ENCODE results near the gene UVRAG.
A peak's percentile ranks its signal among the peaks of the same experiment; 100 is the strongest.
"Not testable (repeated sequence)": the region's sequence is repeated elsewhere in the genome, so short reads cannot be mapped to it uniquely, and the experiment has no call there.

The UVRAG gene

DNA sequence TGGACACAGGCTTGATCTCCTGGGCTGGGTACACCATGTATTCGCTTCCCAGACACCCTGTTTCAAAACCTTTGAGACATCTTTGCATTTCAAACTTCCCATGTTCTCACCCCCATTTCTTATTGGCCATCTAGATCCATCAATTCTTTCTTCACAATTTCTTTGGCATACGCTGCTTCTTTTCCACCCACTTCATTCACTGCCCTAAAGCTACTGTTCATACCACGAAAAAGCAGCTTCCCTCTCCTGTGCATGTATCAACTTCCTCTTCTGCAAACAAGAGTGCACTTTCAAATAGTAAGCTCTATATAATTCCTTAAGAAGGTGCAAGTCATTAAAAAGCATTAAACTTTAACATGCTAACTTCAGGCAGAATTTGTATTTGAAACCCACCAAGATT, 21.4 kb downstream of the UVRAG start:
- no peak for DNase-seq (ENCODE audit: low read depth in 4 of 4, low spot score in 1 of 4)

GRCh38 chr11:75839851-75840250, 24.8 kb downstream of the UVRAG start:
- DNase-seq (ENCODE audit: low read depth in 4 of 4, low spot score in 1 of 4): no peak

- DNase-seq (ENCODE audit: low read depth in 4 of 4, low spot score in 1 of 4): no peak
Observed at GRCh38 chr11:75840522-75840921, 25.5 kb downstream of the UVRAG start.

- no peak for DNase-seq (ENCODE audit: low read depth in 4 of 4, low spot score in 1 of 4)
Observed at GRCh38 chr11:75841739-75842138, 26.7 kb downstream of the UVRAG start.

- DNase-seq (ENCODE audit: low read depth in 4 of 4, low spot score in 1 of 4): no peak
Observed at GRCh38 chr11:75845324-75845723, 30.3 kb downstream of the UVRAG start.

DNA sequence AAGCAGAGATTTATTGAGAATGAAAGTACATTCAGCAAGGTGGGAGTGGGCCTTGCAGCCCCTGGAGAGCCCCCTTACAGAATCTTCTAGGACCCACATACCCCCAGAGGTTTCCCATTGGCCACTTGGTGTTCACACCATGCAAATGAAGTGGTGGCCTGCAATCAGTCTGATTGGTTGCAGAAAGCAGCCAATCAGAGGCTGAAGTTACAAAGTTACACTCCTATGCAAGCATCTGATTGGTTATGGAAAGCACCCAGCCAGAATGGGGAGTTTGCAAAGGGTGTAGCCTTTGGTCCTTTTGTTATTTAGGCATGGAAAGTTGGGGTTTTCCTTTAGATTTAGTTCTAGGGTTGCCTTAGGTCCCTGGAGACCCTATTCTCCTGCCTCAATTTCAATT, 34.9 kb downstream of the UVRAG start:
- no peak for DNase-seq (ENCODE audit: low read depth in 4 of 4, low spot score in 1 of 4)

GRCh38 chr11:75850787-75851186, 35.8 kb downstream of the UVRAG start:
- no peak for DNase-seq (ENCODE audit: low read depth in 4 of 4, low spot score in 1 of 4)

DNA sequence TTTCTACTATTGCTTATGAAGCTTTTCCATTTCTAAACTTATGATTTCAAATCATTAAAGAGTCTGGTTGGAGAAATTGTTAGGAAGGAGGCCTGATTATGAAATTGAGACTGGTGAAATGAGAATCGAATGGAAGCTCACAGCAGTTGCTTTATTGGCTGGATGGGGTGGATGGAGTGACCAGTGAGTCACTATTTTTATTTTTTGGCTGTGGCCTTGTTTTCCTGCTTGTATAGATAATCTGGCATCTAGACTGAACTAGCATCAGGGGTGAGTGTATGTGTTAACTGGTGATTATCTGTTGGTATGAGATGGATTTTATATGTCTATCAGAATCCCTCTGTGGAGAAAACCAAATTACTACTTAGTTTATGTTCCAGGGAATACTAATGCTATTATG, 36.2 kb downstream of the UVRAG start:
- DNase-seq (ENCODE audit: low read depth in 4 of 4, low spot score in 1 of 4): no peak

GRCh38 chr11:75852406-75853017, 37.5 kb downstream of the UVRAG start:
- DNase-seq (ENCODE audit: low read depth in 4 of 4, low spot score in 1 of 4): no peak

- not testable (repeated sequence) for DNase-seq (ENCODE audit: low read depth in 4 of 4, low spot score in 1 of 4)
Observed at GRCh38 chr11:75853563-75853962, 38.6 kb downstream of the UVRAG start.

GRCh38 chr11:75853971-75854370, 39.0 kb downstream of the UVRAG start:
- DNase-seq (ENCODE audit: low read depth in 4 of 4, low spot score in 1 of 4): no peak

DNA sequence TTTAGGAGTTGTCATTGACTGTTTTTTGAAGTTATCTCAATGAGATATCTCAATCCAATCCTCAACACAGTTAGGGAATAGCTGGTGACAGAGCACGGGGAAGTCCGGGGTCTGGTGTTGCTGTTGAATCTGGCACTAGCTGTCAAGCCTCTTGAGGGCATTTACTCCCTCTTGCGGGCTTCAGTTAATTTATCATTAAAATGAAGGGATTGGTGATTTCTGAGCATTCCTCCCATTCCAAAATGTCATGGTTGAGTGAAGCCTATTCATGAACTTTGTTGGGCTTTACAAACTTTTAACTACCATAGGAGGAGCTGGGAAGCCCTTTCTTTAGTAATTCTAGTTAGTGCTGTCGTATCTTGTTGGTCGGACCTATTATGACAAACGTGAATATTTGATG, 40.2 kb downstream of the UVRAG start:
- no peak for DNase-seq (ENCODE audit: low read depth in 4 of 4, low spot score in 1 of 4)

- no peak for DNase-seq (ENCODE audit: low read depth in 4 of 4, low spot score in 1 of 4)
Observed at GRCh38 chr11:75856912-75857311, 41.9 kb downstream of the UVRAG start.

- no peak for DNase-seq (ENCODE audit: low read depth in 4 of 4, low spot score in 1 of 4)
Observed at GRCh38 chr11:75858042-75858441, 43.0 kb downstream of the UVRAG start.

DNA sequence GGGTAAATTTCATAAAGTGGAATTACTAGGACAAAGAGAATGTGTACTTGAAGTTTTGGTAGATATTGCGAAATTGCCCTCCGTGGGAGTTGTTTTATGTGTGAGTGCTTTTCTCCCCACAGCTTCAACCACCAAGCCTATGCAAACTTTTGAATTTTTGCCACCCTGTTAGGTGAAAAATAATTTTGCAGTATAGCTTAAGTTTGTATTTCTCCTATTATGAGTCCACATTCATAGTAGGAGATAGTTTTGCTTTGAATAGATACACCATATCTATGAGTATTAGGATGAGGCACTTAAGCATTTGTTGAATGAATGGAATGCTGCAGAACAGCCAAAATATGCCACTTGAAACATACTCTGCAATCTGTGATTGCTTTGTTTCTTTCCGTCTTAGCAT, 43.6 kb downstream of the UVRAG start:
- no peak for DNase-seq (ENCODE audit: low read depth in 4 of 4, low spot score in 1 of 4)

- no peak for DNase-seq (ENCODE audit: low read depth in 4 of 4, low spot score in 1 of 4)
Observed at GRCh38 chr11:75859614-75860013, 44.6 kb downstream of the UVRAG start.

DNA sequence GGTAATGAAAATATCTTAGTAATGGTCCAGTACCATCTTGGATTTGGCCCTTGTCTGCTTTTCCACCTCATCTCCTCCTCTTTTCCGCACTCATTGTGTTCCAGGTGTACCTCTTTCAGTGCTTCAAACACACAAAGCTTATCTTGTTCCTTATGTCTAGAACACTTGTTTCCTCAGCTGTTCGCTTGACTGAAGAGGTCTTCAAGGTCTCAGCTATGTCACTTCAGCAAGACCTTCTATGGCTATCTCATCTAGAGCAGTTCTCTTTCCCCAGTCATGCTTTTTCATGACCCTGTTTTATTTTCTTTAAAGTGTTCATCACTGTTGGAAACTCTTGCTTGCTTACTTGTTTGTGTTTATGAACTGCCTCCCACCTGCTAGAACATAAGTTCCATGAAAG, 47.4 kb downstream of the UVRAG start:
- DNase-seq (ENCODE audit: low read depth in 4 of 4, low spot score in 1 of 4): no peak

- peak in 3 of 4 experiments; percentile 7 to 24 (median 17) for DNase-seq (ENCODE audit: low read depth in 4 of 4, low spot score in 1 of 4)
Observed at GRCh38 chr11:75867778-75868374, 52.9 kb downstream of the UVRAG start.

DNA sequence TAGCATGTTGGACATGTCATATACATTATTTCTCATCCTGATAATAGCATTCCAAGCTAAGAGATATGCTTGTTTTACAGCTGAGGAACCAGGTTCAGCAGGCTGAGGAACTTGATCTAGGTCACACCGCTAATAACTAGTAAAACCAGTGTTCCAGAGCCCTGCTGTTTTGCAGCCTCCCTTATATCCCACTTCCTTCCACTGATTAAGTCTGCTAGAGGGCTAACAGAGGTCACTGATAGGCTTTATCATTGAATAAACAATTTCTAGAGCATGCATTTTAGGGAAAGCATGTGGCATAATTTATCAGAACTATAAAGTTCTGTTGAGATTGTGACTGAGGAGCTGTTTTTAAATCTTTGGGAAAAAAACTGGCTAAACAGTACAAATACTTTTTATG, 54.0 kb downstream of the UVRAG start:
- no peak for DNase-seq (ENCODE audit: low read depth in 4 of 4, low spot score in 1 of 4)

DNA sequence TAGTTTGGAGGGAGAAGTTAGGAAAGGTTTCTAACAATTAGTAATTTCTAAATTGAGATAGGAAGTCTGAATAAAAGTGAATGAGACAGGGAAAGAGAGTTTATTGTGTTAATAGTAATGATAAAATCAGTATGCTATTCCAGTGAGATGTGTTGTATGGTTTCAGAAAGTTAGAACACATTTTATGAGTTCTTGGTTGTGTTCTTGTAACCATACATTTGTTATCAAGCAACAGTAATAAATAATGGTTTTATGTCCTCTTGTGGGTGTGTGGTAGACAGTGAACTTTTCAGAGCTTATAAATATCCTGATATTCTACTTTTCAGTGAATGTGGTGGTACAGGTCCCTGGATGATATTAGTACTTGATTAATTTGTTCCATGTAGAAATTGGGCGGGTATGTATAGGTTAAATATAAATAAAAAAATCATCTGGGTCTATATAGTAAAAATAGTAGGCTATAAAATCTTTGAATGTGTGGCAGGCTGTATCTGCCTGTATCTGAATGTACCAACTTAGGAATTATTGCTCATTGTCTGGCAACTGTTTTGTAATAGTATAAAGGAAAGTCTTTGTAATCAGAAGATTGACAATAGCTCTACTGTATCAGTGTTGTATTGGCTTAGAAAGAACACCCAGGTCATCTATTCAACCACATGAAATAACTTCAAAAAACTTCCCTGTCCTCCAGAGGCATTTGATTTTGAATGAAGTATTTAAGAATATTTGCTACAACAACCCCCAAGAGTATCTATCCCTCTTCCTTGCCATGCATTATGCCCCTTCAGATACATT, 54.8 kb downstream of the UVRAG start:
- DNase-seq (ENCODE audit: low read depth in 4 of 4, low spot score in 1 of 4): no peak

DNA sequence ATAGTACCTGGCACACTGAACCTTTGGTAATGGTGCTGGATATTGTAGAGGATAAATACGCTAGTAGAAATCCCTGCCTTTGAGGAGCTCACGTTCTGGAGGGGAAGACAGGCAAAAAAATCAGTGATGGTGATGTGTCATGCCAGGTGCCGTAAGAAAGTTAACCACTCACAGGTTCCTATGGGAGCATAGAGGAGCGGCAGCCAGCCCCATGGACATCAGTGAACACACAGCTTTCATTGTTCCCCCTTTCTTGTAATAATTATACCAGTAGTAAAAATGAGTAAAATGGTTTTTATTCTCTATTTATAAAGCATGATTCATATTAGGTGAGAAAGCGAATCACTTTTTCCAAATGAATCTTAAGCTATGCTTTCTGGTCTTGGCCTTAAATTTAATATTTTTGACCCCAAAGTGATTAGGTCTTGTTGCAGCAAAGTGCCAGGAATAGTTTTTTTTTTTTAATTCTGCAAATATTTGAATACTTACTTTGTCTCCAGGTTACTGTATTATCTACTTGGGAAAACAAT, 57.9 kb downstream of the UVRAG start:
- DNase-seq (ENCODE audit: low read depth in 4 of 4, low spot score in 1 of 4): no peak
